ENCODE measurements around the gene FAM120AOS. TPM values are rescaled to one million over a fixed set of nuclear protein-coding genes. Genes with fewer than 3 reads are reported as not detected.
A peak's percentile ranks its signal among the peaks of the same experiment; 100 is the strongest.

FAM120AOS gene
- total RNA-seq, 2 experiments from 2014 or later = 46.1 to 46.5 TPM

DNA sequence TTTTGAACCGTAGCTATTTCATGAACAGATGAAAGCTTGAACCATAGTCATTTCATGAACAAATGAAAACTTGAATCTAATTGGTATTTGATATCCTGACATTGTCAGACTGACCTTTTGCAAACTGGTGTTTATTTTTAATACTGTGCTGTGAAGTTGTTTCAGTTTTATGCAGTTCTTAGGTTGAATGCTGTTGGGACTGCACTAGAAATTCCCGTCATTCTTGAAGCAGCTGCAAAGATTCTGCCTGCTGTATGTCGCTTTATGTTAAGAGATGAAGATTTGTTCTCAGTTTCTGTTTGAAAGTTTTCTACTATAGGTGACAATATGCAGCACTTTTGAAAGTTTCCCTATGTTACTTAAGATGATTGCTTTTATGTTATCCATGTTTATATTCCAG lies 22.5 kb upstream of the FAM120AOS start:
- no peak for DNase-seq
- Mint-ChIP-seq H3K9me3 (no peaks in the 10 kb centered on the region), H3K27ac (peak overlapping the region; percentile 28), H3K4me1 (peaks cover 32% of the 10 kb centered on the region), H3K36me3 (peaks cover 45% of the 10 kb centered on the region), H3K27me3 (no peaks in the 10 kb centered on the region), H3K4me3 (no peak overlapping the region)

DNA sequence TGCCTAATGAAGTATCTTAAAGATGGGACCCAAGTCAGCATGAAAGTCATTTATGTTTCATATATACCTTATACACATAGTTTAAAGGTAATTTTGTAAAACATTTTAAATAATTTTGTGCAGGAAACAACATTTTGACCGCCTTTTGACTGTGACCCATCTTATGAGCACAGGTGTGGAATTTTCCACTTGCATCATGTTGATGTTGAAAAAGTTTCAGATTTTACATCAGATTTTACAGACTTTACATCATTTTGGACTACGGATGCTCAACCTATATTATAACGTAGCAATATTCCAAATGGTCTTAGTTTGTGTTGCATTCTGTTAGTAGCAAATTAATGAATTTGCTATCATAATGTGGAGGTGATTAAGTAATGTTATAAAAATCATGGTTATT lies 21.7 kb upstream of the FAM120AOS start:
- H3K27ac Mint-ChIP-seq = peak overlapping the region; percentile 28
- no peaks in the 10 kb centered on the region for H3K9me3 Mint-ChIP-seq
- H3K27me3 Mint-ChIP-seq = no peaks in the 10 kb centered on the region
- no peak overlapping the region for H3K4me3 Mint-ChIP-seq
- peaks cover 36% of the 10 kb centered on the region for H3K4me1 Mint-ChIP-seq
- DNase-seq = no peak
- H3K36me3 Mint-ChIP-seq = peaks cover 47% of the 10 kb centered on the region

DNA sequence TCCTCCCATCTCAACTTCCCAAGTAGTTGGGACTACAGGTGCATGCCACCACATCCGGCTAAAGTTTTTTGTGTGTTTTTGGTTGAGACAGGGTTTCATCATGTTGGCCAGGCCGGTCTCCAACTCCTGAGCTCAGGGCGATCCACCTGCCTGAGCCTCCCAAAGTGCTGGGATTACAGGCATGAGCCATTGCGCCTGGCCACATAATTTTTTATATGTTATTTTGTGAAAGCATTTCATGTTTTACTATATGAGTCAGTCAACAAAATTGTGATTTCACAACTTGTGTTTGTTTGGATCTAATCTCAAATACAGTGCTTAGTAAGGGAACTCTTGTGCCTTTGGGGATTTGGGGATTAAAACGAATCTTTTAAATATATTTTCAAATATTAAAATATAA lies 20.0 kb upstream of the FAM120AOS start:
- no peaks in the 10 kb centered on the region for H3K9me3 Mint-ChIP-seq
- peaks cover 47% of the 10 kb centered on the region for H3K36me3 Mint-ChIP-seq
- H3K4me1 Mint-ChIP-seq = peaks cover 47% of the 10 kb centered on the region
- DNase-seq = no peak
- H3K27me3 Mint-ChIP-seq = no peaks in the 10 kb centered on the region
- H3K4me3 Mint-ChIP-seq = no peak overlapping the region
- H3K27ac Mint-ChIP-seq = no peak overlapping the region

DNA sequence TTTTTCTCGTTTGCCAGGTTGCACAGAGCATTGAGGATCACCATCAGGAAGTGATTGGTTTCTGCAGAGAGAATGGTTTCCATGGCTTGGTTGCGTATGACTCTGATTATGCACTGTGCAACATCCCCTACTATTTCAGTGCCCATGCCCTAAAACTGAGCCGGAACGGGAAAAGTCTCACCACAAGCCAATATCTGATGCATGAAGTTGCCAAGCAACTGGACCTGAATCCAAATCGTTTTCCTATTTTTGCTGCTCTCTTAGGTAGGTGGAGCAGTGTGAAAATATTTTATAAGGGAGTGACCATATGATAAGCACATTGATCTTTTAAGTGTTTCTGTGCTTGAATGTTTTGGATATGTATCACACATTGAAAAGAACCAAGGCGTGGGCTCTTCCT lies 17.7 kb upstream of the FAM120AOS start:
- H3K27ac Mint-ChIP-seq = no peak overlapping the region
- no peak for DNase-seq
- peaks cover 61% of the 10 kb centered on the region for H3K4me1 Mint-ChIP-seq
- H3K27me3 Mint-ChIP-seq = no peaks in the 10 kb centered on the region
- no peak overlapping the region for H3K4me3 Mint-ChIP-seq
- no peaks in the 10 kb centered on the region for H3K9me3 Mint-ChIP-seq
- H3K36me3 Mint-ChIP-seq = peaks cover 46% of the 10 kb centered on the region

DNA sequence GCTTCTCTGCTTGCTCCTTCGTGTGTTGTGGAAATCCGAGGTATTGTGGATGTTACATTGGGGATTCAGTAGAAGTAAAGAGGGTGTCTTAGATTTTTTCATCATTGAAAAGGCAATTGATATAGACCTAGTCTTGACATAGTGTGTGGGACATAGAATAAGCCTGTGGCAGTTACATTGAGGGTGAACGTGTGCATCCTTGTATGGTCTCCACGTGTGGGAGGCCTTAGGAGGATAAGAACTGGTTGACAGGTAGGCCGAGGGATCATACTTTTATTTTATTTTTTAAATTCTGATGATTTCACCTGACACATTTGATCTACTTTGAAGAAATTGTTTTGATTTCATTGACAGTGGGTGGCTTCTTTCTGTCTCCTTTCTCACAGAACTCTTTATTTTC lies 17.0 kb upstream of the FAM120AOS start:
- H3K4me3 Mint-ChIP-seq = no peak overlapping the region
- H3K9me3 Mint-ChIP-seq = no peaks in the 10 kb centered on the region
- H3K27me3 Mint-ChIP-seq = no peaks in the 10 kb centered on the region
- no peak overlapping the region for H3K27ac Mint-ChIP-seq
- peaks cover 60% of the 10 kb centered on the region for H3K4me1 Mint-ChIP-seq
- DNase-seq = no peak
- peaks cover 46% of the 10 kb centered on the region for H3K36me3 Mint-ChIP-seq

DNA sequence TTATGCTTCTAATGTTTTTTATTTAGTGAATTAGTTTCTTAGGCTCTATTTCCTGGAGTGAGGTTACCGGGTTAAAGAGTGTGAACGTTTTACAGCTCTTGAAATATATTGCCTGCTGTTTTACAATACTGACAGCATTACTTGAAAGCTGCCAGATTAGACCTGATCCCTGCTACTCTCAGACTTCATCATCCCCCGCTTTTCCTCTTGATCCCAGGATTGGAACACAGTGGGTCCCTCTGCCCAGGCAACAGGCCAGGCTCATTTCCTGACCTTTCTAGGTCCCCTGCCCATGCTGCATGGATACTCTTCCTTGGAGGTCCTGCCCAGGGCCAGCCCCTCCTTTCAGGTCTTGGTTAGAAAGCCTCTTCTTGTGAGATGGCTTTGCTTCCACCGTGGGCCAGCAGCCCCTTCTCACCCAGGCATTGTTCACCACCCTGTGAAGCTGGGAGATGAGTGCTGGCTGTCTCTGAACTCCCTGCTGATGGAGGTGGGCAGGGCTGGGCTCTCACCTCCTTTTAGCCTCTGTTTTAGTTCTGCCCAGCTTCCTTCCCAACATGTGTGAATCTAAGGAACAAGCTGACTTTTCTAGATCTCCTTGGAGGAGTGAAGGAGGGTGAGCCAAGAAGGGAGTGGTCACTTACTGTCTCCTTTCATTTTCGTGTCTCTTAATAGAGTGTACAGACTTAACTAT lies 15.5 kb upstream of the FAM120AOS start:
- peaks cover 39% of the 10 kb centered on the region for H3K36me3 Mint-ChIP-seq
- no peak overlapping the region for H3K4me3 Mint-ChIP-seq
- H3K4me1 Mint-ChIP-seq = peaks cover 67% of the 10 kb centered on the region
- no peaks in the 10 kb centered on the region for H3K27me3 Mint-ChIP-seq
- peak overlapping the region; percentile 69 for H3K27ac Mint-ChIP-seq
- H3K9me3 Mint-ChIP-seq = no peaks in the 10 kb centered on the region
- no peak for DNase-seq

DNA sequence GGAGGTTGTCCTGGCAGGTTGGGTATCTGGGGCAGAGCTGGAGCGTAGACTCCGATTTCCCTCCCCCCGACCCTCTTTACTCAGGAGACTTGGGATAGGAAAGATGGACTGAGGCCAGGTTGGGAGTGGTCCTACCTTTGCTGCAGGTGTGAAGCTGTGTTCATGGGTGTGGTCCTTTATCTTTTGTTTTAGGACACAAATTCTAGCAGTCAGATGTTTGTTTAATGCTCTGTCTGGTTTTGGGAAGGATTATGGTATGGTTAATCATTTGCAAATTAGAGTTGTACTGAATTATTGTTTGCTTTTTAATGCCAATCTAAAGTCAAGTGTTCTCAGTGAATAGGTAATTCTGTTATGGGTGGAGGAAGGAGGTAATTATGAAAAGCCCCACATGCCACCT lies 14.1 kb upstream of the FAM120AOS start:
- Mint-ChIP-seq H3K4me3 (no peak overlapping the region), H3K27me3 (no peaks in the 10 kb centered on the region), H3K36me3 (peaks cover 41% of the 10 kb centered on the region)

DNA sequence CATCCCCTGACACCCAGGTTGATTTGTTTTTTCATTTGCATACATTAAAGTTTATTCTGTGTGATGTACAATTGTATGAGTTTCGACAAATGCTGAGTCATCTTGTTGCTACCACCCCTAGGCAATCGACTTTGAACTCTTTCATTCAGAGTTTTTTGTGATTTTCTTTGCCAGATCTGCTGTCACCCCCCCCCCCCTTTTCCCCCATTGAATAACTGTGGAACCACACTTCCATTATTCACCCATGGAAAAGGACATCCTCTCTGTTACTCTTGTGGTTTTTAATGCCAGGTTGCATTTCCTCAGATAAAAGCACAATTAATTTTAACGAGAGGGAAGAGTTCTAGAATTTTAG lies 13.7 kb upstream of the FAM120AOS start:
- H3K27ac Mint-ChIP-seq = peak overlapping the region; percentile 45
- no peak overlapping the region for H3K4me3 Mint-ChIP-seq
- DNase-seq = no peak
- H3K4me1 Mint-ChIP-seq = peaks cover 83% of the 10 kb centered on the region
- no peaks in the 10 kb centered on the region for H3K27me3 Mint-ChIP-seq
- no peaks in the 10 kb centered on the region for H3K9me3 Mint-ChIP-seq
- peaks cover 39% of the 10 kb centered on the region for H3K36me3 Mint-ChIP-seq

More for the DNA sequence above, 14.1 kb upstream of the FAM120AOS start:
- peak overlapping the region; percentile 45 for H3K27ac Mint-ChIP-seq
- no peaks in the 10 kb centered on the region for H3K9me3 Mint-ChIP-seq
- peaks cover 82% of the 10 kb centered on the region for H3K4me1 Mint-ChIP-seq
- DNase-seq = no peak

DNA sequence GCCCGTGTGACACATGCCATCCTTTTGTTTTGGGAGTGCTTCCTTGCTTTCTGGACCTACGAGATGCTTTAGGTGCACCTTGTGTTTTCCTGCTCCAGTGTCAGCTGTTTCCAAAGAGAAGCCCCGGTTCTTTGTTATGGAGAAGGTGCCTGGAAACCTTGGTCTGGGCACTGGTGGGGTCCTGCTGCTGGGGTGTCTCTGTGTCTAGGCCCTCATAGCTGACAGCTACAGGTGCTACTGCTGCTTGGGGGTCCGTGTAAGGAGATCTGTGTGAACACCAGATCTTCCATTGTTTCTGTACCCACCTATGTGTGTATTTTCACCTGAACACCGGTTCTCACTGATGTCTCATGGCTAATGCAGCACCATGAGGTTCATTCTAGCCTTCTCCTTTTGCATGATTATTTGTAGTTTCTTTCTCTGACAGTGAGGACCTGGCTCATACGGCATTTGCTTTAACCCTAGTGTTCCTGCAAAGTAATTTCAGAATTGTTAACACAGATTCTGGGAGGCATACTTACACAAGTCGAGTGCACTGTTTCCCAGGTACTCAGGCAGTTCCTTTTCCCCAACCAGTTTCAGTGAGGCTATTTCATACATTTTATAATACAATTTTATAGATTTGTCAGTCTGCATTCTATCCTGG lies 13.2 kb upstream of the FAM120AOS start:
- Mint-ChIP-seq H3K4me3 (no peak overlapping the region), H3K27ac (peak overlapping the region; percentile 40), H3K9me3 (no peaks in the 10 kb centered on the region), H3K4me1 (peaks cover 85% of the 10 kb centered on the region), H3K27me3 (no peaks in the 10 kb centered on the region), H3K36me3 (peaks cover 39% of the 10 kb centered on the region)
- DNase-seq = no peak

DNA sequence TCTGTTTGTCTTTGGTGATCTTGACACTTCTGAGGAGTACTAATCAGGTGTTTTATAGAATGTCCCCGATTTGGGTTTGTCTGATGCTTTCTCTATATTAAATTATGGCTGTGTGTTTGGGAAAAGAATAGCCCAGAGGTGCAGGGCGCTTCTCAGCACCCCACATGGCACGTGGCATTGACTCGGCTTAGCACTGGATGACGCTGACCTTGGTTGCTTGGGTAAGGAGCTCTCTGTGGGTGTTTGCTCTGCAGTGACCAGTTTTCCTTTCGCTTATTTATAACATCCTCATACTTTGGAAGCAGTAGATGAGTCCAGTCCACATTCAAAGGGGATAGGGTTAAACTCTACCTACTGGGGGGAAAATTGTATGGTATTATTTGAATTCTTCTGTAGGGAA lies 12.5 kb upstream of the FAM120AOS start:
- no peaks in the 10 kb centered on the region for H3K27me3 Mint-ChIP-seq
- H3K27ac Mint-ChIP-seq = no peak overlapping the region
- peaks cover 82% of the 10 kb centered on the region for H3K4me1 Mint-ChIP-seq
- DNase-seq = no peak
- no peaks in the 10 kb centered on the region for H3K9me3 Mint-ChIP-seq
- peaks cover 37% of the 10 kb centered on the region for H3K36me3 Mint-ChIP-seq
- no peak overlapping the region for H3K4me3 Mint-ChIP-seq

DNA sequence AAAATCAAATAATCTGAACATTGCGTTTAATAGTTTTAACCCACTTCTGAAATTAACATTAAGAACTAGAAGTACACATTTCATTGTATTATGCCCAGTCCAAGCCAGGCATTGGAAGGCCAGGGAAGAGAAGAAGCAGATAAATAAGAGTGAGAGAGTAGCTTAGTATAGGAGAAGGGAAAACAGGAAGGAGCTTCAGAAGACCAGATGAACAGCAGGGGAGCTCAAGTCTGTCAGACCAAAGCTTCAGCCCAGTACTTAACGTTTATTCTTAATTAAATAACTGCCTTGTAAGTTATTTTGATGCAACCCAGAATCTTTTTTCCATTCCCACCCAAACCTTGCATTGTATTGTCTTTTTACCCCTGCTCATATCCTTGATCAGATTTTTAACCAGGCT lies 11.5 kb upstream of the FAM120AOS start:
- H3K4me1 Mint-ChIP-seq = peaks cover 82% of the 10 kb centered on the region
- no peaks in the 10 kb centered on the region for H3K9me3 Mint-ChIP-seq
- no peak for DNase-seq
- H3K27ac Mint-ChIP-seq = peak overlapping the region; percentile 89
- no peaks in the 10 kb centered on the region for H3K27me3 Mint-ChIP-seq
- H3K36me3 Mint-ChIP-seq = peaks cover 34% of the 10 kb centered on the region
- H3K4me3 Mint-ChIP-seq = peak overlapping the region; percentile 5

DNA sequence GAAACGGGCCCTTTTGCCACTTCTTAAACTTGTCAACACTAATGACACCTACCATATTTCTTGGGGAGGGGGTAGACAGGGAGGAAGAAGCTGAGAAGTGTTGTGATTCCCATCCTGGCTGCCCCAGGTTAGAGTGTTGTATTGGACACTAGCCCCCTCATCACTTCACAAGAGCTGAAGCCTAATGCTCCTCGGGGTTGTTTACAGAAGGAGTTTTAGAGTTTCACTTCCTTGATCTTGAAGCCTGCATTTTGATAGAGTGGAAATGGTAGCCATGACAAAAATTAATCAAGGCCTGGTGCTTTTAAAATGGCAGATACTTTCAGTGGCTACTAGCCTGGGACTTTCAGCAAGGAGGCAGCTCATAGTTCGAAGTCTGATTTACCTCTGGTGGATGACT lies 11.0 kb upstream of the FAM120AOS start:
- H3K27me3 Mint-ChIP-seq = no peaks in the 10 kb centered on the region
- H3K9me3 Mint-ChIP-seq = no peaks in the 10 kb centered on the region
- peak overlapping the region; percentile 5 for H3K4me3 Mint-ChIP-seq
- no peak for DNase-seq
- H3K36me3 Mint-ChIP-seq = peaks cover 38% of the 10 kb centered on the region
- H3K27ac Mint-ChIP-seq = peak overlapping the region; percentile 89
- H3K4me1 Mint-ChIP-seq = peaks cover 85% of the 10 kb centered on the region

DNA sequence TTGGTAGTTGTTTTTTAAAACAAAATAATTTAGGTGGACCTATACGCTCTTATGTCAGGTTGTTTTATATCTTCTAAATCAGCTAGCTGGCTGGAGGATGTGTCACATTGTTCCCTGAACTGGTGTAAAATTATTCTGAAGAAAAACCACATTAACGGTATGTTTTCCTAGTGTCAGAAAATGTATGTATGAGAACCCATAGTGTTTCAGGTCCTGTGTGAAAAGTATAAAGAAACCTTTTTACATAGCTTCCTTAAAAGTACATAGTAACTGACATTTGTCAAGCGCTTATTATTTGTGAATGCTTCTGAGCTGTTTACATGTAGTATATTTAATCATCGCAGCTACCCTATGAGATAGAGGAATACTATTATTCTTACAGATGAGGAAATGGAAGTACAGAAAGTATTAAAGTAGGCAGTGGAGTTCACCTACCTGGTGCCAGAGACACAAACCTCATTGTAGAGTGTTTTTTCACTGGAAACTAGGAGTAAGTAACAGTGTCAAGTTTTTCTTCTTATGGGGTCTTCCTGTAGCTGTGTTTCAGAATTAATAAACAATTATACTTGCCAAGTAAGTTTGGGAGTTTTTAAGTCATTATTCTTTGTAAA lies 10.4 kb upstream of the FAM120AOS start:
- Mint-ChIP-seq H3K4me3 (peak overlapping the region; percentile 48), H3K27me3 (no peaks in the 10 kb centered on the region), H3K36me3 (peaks cover 40% of the 10 kb centered on the region), H3K4me1 (peaks cover 87% of the 10 kb centered on the region), H3K9me3 (no peaks in the 10 kb centered on the region), H3K27ac (peak overlapping the region; percentile 89)
- DNase-seq = no peak

DNA sequence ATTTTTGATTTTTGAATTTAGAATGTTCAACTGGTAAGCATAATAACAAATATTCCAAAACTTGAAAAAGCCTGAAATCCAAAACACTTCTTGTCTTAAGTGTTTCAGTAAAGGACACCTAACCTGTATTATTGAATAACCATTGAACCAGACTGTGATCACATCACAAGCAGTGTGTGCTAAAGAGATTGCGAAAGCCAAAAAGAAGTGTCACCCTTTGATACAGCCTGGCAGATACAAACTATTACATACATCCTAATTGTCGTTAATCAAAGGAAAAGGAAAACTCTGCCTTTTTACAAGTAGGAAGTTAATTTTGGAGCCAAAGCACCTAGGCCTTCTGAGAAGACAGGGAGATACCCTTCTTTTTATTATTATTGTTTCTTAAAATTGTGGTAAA lies 8.4 kb upstream of the FAM120AOS start:
- H3K4me3 Mint-ChIP-seq = no peak overlapping the region
- H3K27me3 Mint-ChIP-seq = no peaks in the 10 kb centered on the region
- H3K4me1 Mint-ChIP-seq = peaks cover 81% of the 10 kb centered on the region
- DNase-seq = no peak
- no peak overlapping the region for H3K27ac Mint-ChIP-seq
- H3K9me3 Mint-ChIP-seq = no peaks in the 10 kb centered on the region
- peaks cover 50% of the 10 kb centered on the region for H3K36me3 Mint-ChIP-seq

DNA sequence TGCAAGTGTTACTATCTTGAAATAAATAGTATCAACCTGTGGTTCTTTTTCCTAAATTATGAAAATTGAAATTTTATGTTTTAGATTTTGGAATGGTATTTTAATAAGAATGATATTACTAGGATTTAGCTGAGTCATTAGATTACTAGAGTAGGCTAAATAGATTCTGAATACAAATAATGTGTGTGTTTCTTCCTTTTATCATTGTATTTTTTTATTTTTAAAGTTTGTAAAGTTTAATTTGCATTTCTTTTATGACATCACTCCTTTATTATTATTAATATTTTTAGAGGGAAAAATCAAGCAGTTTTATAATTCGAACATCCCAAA lies 8.0 kb upstream of the FAM120AOS start:
- H3K27ac Mint-ChIP-seq = no peak overlapping the region
- peaks cover 81% of the 10 kb centered on the region for H3K4me1 Mint-ChIP-seq
- no peaks in the 10 kb centered on the region for H3K27me3 Mint-ChIP-seq
- no peaks in the 10 kb centered on the region for H3K9me3 Mint-ChIP-seq
- peaks cover 46% of the 10 kb centered on the region for H3K36me3 Mint-ChIP-seq
- H3K4me3 Mint-ChIP-seq = no peak overlapping the region
- DNase-seq = no peak
